HepG2 (cell line): ENCODE results near the gene MYADML2. TPM values are rescaled to one million over a fixed set of nuclear protein-coding genes. Genes with fewer than 3 reads are reported as not detected.

Experiments
- DMAP1 ChIP-seq: IDR thresholded peaks from 2 replicates; pipeline ENCODE4 v1.6.1; 2016
- DPF2 ChIP-seq: sonication (generic); formaldehyde crosslinking; IDR thresholded peaks from 2 replicates; pipeline ENCODE4 v1.4.0; 2020; ENCODE audit warnings: mild to moderate bottlenecking, low read depth, missing genetic modification reagents, borderline replicate concordance
- ELF1 ChIP-seq: sonication (generic); formaldehyde crosslinking; IDR thresholded peaks from 2 replicates; pipeline ENCODE4 v1.4.0; 2020; ENCODE audit warnings: missing genetic modification reagents
- ETV5 ChIP-seq: IDR thresholded peaks from 2 replicates; pipeline ENCODE4 v1.6.1; 2018; ENCODE audit warnings: missing biosample characterization, missing genetic modification reagents, inconsistent platforms, borderline replicate concordance
- HCFC1 ChIP-seq: fragments of 150-350 bp; IDR thresholded peaks from 2 replicates; pipeline ENCODE4 v1.6.1; 2014; ENCODE audit warnings: low read depth, low read length
- HMG20B ChIP-seq: conservative IDR thresholded peaks from 2 replicates; pipeline ENCODE4 v1.6.1; 2016; ENCODE audit warnings: missing genetic modification reagents, missing compliant biosample characterization
- HMGXB4 ChIP-seq, 2 experiments: sonication (generic) in 1 of 2; formaldehyde crosslinking in 1 of 2; IDR thresholded peaks; 2 replicates each; pipeline versions ENCODE4 v1.4.0 to v1.6.1; 2018 to 2020; ENCODE audit warnings: missing genetic modification reagents in 2 of 2, borderline replicate concordance in 1 of 2, low read depth in 1 of 2, mild to moderate bottlenecking in 1 of 2, missing biosample characterization in 1 of 2
- HOXA3 ChIP-seq: sonication (generic); formaldehyde crosslinking; IDR thresholded peaks from 2 replicates; pipeline ENCODE4 v1.5.0; 2020; ENCODE audit warnings: missing genetic modification reagents
- MLX ChIP-seq: IDR thresholded peaks from 2 replicates; pipeline ENCODE4 v1.6.1; 2016
- NFKB2 ChIP-seq: sonication (generic); formaldehyde crosslinking; IDR thresholded peaks from 2 replicates; pipeline ENCODE4 v1.4.0; 2020; ENCODE audit warnings: missing genetic modification reagents, borderline replicate concordance
- PRDM4 ChIP-seq: sonication (generic); formaldehyde crosslinking; IDR thresholded peaks from 2 replicates; pipeline ENCODE4 v1.9.0; 2021; ENCODE audit warnings: missing genetic modification reagents, borderline replicate concordance
- RXRB ChIP-seq: IDR thresholded peaks from 2 replicates; pipeline ENCODE4 v1.6.1; 2016; ENCODE audit warnings: borderline replicate concordance, missing genetic modification reagents, missing compliant biosample characterization
- SOX5 ChIP-seq: IDR thresholded peaks from 2 replicates; pipeline ENCODE4 v1.6.1; 2016; ENCODE audit warnings: borderline replicate concordance
- YEATS4 ChIP-seq: sonication (generic); formaldehyde crosslinking; IDR thresholded peaks from 2 replicates; pipeline ENCODE4 v1.4.0; 2020; ENCODE audit warnings: missing genetic modification reagents, borderline replicate concordance
- ZNF24 ChIP-seq: fragments of 450-650 bp; IDR thresholded peaks from 2 replicates; pipeline ENCODE4 v1.6.1; 2017; ENCODE audit warnings: antibody characterized with exemption, mild to moderate bottlenecking
- ZNF574 ChIP-seq: sonication (generic); formaldehyde crosslinking; IDR thresholded peaks from 2 replicates; pipeline ENCODE4 v1.4.0; 2020; ENCODE audit warnings: missing genetic modification reagents
- ZNF761 ChIP-seq: sonication (generic); formaldehyde crosslinking; conservative IDR thresholded peaks from 2 replicates; pipeline ENCODE4 v1.4.0; 2020; ENCODE audit warnings: mild to moderate bottlenecking, missing genetic modification reagents
- ZNF790 ChIP-seq: sonication (generic); formaldehyde crosslinking; IDR thresholded peaks from 2 replicates; pipeline ENCODE4 v1.8.0; 2022; ENCODE audit warnings: missing genetic modification reagents, mild to moderate bottlenecking, borderline replicate concordance
- polyA plus RNA-seq, 8 experiments: library from polyadenylated mRNA; depleted of rRNA in 3 of 8; stranded (reverse) in 7 of 8; unstranded in 1 of 8; fragments of >200 nt; fragmentation: Illumina TruSeq in 4 of 8; extraction: Trizol in 4 of 8; gene quantifications; 2 replicates each; pipeline versions ENCODE4 v1.2.1 to v1.2.3, GENCODE V29; 2011 to 2016; ENCODE audit warnings: low read depth in 4 of 8, missing spikeins in 1 of 8, mixed read lengths in 1 of 8; ENCODE audit not compliant: insufficient read depth in 1 of 8
- total RNA-seq, 5 experiments: library from RNA; depleted of rRNA; stranded (reverse); fragments of >200 nt; fragmentation: Illumina TruSeq; extraction: Trizol; gene quantifications; 2 replicates each; pipeline ENCODE4 v1.2.3, GENCODE V29; 2016; ENCODE audit warnings: low read depth in 1 of 5
- TF ChIP-seq, protein P1 (sequence below): IDR thresholded peaks from 2 replicates; pipeline ENCODE4 v1.6.1; 2016; ENCODE audit warnings: mild to moderate bottlenecking

Gene MYADML2
- total and polyA plus RNA-seq, 2 of the 13 experiments (the other 11 are each of a cell fraction or from before 2014, with no cell fraction given) = not detected

- TF ChIP-seq ZNF574 (CRISPR knock-in tag) = peak; percentile 37; the same call in 1 of the 2 replicates
- peak; percentile 59; the same call in 1 of the 2 replicates for TF ChIP-seq HOXA3
- peak; percentile 66; the same call in 1 of the 2 replicates for TF ChIP-seq ETV5 (CRISPR knock-in tag)
- TF ChIP-seq YEATS4 = peak; percentile 12; the same call in 1 of the 2 replicates
- TF ChIP-seq ZNF761 = 0 out of 2 replicates have a peak, but pooled peaks have one; percentile 14
- TF ChIP-seq HCFC1 = peak; percentile 11; the same call in 1 of the 2 replicates
- TF ChIP-seq PRDM4 (CRISPR knock-in tag) = no peak
- TF ChIP-seq ELF1 = peak; percentile 93
- TF ChIP-seq, protein P1, sequence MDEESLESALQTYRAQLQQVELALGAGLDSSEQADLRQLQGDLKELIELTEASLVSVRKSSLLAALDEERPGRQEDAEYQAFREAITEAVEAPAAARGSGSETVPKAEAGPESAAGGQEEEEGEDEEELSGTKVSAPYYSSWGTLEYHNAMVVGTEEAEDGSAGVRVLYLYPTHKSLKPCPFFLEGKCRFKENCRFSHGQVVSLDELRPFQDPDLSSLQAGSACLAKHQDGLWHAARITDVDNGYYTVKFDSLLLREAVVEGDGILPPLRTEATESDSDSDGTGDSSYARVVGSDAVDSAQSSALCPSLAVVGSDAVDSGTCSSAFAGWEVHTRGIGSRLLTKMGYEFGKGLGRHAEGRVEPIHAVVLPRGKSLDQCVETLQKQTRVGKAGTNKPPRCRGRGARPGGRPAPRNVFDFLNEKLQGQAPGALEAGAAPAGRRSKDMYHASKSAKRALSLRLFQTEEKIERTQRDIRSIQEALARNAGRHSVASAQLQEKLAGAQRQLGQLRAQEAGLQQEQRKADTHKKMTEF (CRISPR knock-in tag) = peak; percentile 13; the same call in 1 of the 2 replicates
- peak; percentile 35; the same call in 1 of the 2 replicates for TF ChIP-seq ZNF790 (CRISPR knock-in tag)
- TF ChIP-seq SOX5 (CRISPR knock-in tag) = peak; percentile 23; the same call in 1 of the 2 replicates
- no peak for TF ChIP-seq DPF2
- TF ChIP-seq HMGXB4 (CRISPR knock-in tag; IDR thresholded peaks at IDR 0.05; ENCODE audit: borderline replicate concordance in 1 of 2, low read depth in 1 of 2) = peak; percentile 10 to 45; a peak in 1 of 4 replicates
- TF ChIP-seq NFKB2 = no peak
- no peak for TF ChIP-seq HMG20B (CRISPR knock-in tag)
- 0 out of 2 replicates have a peak, but pooled peaks have one; percentile 12 for TF ChIP-seq MLX (CRISPR knock-in tag)
- TF ChIP-seq ZNF24 = no peak
- no peak for TF ChIP-seq DMAP1
- TF ChIP-seq RXRB (CRISPR knock-in tag) = peak; percentile 16; the same call in 1 of the 2 replicates
These were observed 29.3 kb downstream of the MYADML2 start, which contains the start of gene SIRT7 (continued) for GRCh38 chr17:81917565-81918332.
